Activated CD8-positive, alpha-beta T cell treated with anti-CD3 and anti-CD28 coated beads for 36 hours (primary cell): ENCODE data around the gene GRK5. TPM values are rescaled to one million over a fixed set of nuclear protein-coding genes. Genes with fewer than 3 reads are reported as not detected.

ENCODE experiments used
- ATAC-seq: fragments of 200-7000 bp; cut with Tn5 transposase; one replicate; pipeline ENCODE4 v1.10.0; 2021; ENCODE audit warnings: mild to moderate bottlenecking, moderate library complexity
- CTCF ChIA-PET: fragments of 350-600 bp; sonication (Branson Sonifier 250); formaldehyde crosslinking; loops from one replicate; lab custom pipeline; 2021; ENCODE audit warnings: antibody characterized with exemption; lab: Charles Lee
- POLR2A ChIA-PET: fragments of 350-600 bp; sonication (Branson Sonifier 250); formaldehyde crosslinking; loops from one replicate; lab custom pipeline; 2021; ENCODE audit warnings: antibody characterized with exemption; lab: Charles Lee
- DNase-seq: peaks from one replicate; pipeline ENCODE4 v3.0.0-alpha.2; 2020
- H3K27ac Mint-ChIP-seq: one replicate; pipeline ENCODE4 v1.8.0; 2021; ENCODE audit warnings: mild to moderate bottlenecking, mixed read lengths
- H3K27me3 Mint-ChIP-seq: one replicate; pipeline ENCODE4 v1.8.0; 2021; ENCODE audit warnings: mixed read lengths
- H3K36me3 Mint-ChIP-seq: one replicate; pipeline ENCODE4 v1.8.0; 2021; ENCODE audit warnings: low read depth, mixed read lengths
- H3K4me1 Mint-ChIP-seq: one replicate; pipeline ENCODE4 v1.8.0; 2021; ENCODE audit warnings: low read depth, mixed read lengths
- H3K4me3 Mint-ChIP-seq: one replicate; pipeline ENCODE4 v1.8.0; 2021; ENCODE audit warnings: mild to moderate bottlenecking, moderate library complexity, mixed read lengths
- H3K9me3 Mint-ChIP-seq: one replicate; pipeline ENCODE4 v1.8.0; 2021; ENCODE audit warnings: mixed read lengths
- CTCF ChIP-seq: fragments of 200-600 bp; IDR thresholded peaks from one replicate; pipeline ENCODE4 v1.8.0; 2022; ENCODE audit warnings: antibody characterized with exemption, mild to moderate bottlenecking
- intact Hi-C: fragments of 100-400 bp; cut with micrococcal nuclease; formaldehyde crosslinking; loops from one replicate; pipeline ENCODE4 v1.10.0; 2022
- total RNA-seq, 2 experiments: library from RNA; stranded (reverse); gene quantifications; one replicate each; pipeline ENCODE4 v1.2.3, GENCODE V29; 2021

Gene GRK5
- total RNA-seq, 2 experiments from 2014 or later: 14.8 to 15.6 TPM

GRCh38 chr10:119450606-119451299, 243.4 kb downstream of the GRK5 start:
- CTCF ChIA-PET: no interaction called here
- DNase-seq: no peak
- no peaks in the 10 kb centered on the region for H3K27me3 Mint-ChIP-seq
- no peaks in the 10 kb centered on the region for H3K9me3 Mint-ChIP-seq
- no peak overlapping the region for H3K27ac Mint-ChIP-seq
- no peak overlapping the region for H3K4me3 Mint-ChIP-seq
- no peak for ATAC-seq
- POLR2A ChIA-PET: no interaction called here
- no peaks in the 10 kb centered on the region for H3K36me3 Mint-ChIP-seq
- TF ChIP-seq CTCF: no peak
- H3K4me1 Mint-ChIP-seq: peaks cover 3% of the 10 kb centered on the region
- intact Hi-C loops: no loop called here

GRCh38 chr10:119451300-119451896, 244.0 kb downstream of the GRK5 start:
- ChIA-PET POLR2A (no interaction called here), CTCF (no interaction called here)
- no peak for TF ChIP-seq CTCF
- Mint-ChIP-seq H3K4me3 (no peak overlapping the region), H3K4me1 (no peaks in the 10 kb centered on the region), H3K9me3 (no peaks in the 10 kb centered on the region), H3K27ac (no peak overlapping the region), H3K36me3 (no peaks in the 10 kb centered on the region), H3K27me3 (no peaks in the 10 kb centered on the region)
- intact Hi-C loops: no loop called here
- DNase-seq (no peak), ATAC-seq (no peak)

GRCh38 chr10:119452396-119452795, 245.0 kb downstream of the GRK5 start:
- POLR2A ChIA-PET: no interaction called here
- Mint-ChIP-seq H3K4me3 (no peak overlapping the region), H3K36me3 (no peaks in the 10 kb centered on the region), H3K9me3 (no peaks in the 10 kb centered on the region), H3K27me3 (no peaks in the 10 kb centered on the region), H3K4me1 (no peaks in the 10 kb centered on the region), H3K27ac (no peak overlapping the region)
- DNase-seq: no peak
- CTCF ChIA-PET: interaction anchor here (0.9 kb wide), 1 partner anchor 249 kb away, joined by 3 read pairs; no protein-coding TSS in a partner anchor
- no peak for ATAC-seq
- intact Hi-C loops: no loop called here
- no peak for TF ChIP-seq CTCF

GRCh38 chr10:119453313-119453712, 245.9 kb downstream of the GRK5 start:
- DNase-seq (no peak), ATAC-seq (no peak)
- no peak overlapping the region for H3K27ac Mint-ChIP-seq
- H3K27me3 Mint-ChIP-seq: no peaks in the 10 kb centered on the region
- CTCF ChIA-PET: interaction anchor here (0.9 kb wide), 1 partner anchor 250 kb away, joined by 3 read pairs; no protein-coding TSS in a partner anchor
- no peak for TF ChIP-seq CTCF
- no peaks in the 10 kb centered on the region for H3K4me1 Mint-ChIP-seq
- H3K36me3 Mint-ChIP-seq: no peaks in the 10 kb centered on the region
- POLR2A ChIA-PET: no interaction called here
- H3K4me3 Mint-ChIP-seq: no peak overlapping the region
- intact Hi-C loops: no loop called here
- H3K9me3 Mint-ChIP-seq: no peaks in the 10 kb centered on the region

GRCh38 chr10:119454316-119454715, 246.9 kb downstream of the GRK5 start:
- no peak for DNase-seq
- ATAC-seq: no peak
- H3K36me3 Mint-ChIP-seq: no peaks in the 10 kb centered on the region
- H3K9me3 Mint-ChIP-seq: no peaks in the 10 kb centered on the region
- CTCF ChIA-PET: no interaction called here
- intact Hi-C loops: no loop called here
- H3K27me3 Mint-ChIP-seq: no peaks in the 10 kb centered on the region
- no peak overlapping the region for H3K27ac Mint-ChIP-seq
- H3K4me3 Mint-ChIP-seq: no peak overlapping the region
- no peak for TF ChIP-seq CTCF
- POLR2A ChIA-PET: no interaction called here
- H3K4me1 Mint-ChIP-seq: no peaks in the 10 kb centered on the region
